ENCODE results near the gene TADA2B. TPM values are rescaled to one million over a fixed set of nuclear protein-coding genes. Genes with fewer than 3 reads are reported as not detected.

Gene TADA2B
- total and polyA plus RNA-seq, 10 of the 15 experiments (the other 5 are each of a cell fraction or from before 2014, with no cell fraction given): 0.66 to 12.0 (median 5.6) TPM

DNA sequence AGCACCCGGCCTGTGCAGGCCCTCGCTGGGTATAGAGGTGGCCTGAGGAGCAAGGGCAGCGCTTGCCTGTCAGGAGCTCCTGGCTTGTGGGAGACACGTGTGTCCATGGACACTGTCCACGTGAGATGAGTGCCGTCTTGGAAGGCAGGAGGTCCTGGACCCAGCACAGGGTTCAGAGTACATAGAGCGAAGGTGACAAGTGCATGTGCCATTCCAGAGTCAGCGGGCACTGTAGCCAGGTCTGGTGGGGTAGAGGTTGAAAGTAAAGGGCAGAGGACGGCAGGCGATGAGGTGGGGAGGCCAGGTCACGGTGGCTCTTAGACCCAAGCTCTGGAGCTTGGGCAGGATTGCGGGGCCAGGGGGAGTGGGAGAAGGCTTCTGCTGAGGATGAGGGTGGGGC lies 28.4 kb upstream of the TADA2B start:
- no peak for DNase-seq (ENCODE audit: low read depth, low spot score)
- BruUV-seq (replicated peaks): no TSS peak
- intact Hi-C loops (cut with micrococcal nuclease; ENCODE audit: unreplicated experiment) (no loop called here), in situ Hi-C loops (cut with MboI) (no loop called here)
- H3K36me3 ChIP-seq (ENCODE audit: control insufficient read depth in 2 of 2, insufficient read depth in 2 of 2, low read length in 1 of 2): peaks cover 26 to 34% of the 10 kb centered on the region in 2 experiments
- TF ChIP-seq NBN (IDR thresholded peaks at IDR 0.05): no peak
- no peak for TF ChIP-seq TCF3 (IDR thresholded peaks at IDR 0.05; ENCODE audit: borderline replicate concordance, insufficient read depth, low read depth, low read length)
- TF ChIP-seq NR2F1 (conservative IDR thresholded peaks at IDR 0.05): no peak
- CTCF ChIA-PET: no interaction called here
- H3K9ac ChIP-seq (ENCODE audit: control insufficient read depth, insufficient read depth, low read length): no peak overlapping the region; the same call in 1 of the 2 replicates
- RAD21 ChIA-PET (ENCODE audit: unreplicated experiment): no interaction called here
- H3K27me3 ChIP-seq (replicated peaks in 1 of 2; ENCODE audit: control insufficient read depth in 2 of 2, insufficient read depth in 2 of 2, low read length in 1 of 2): no peaks in the 10 kb centered on the region
- no peak overlapping the region for H3K4me3 ChIP-seq
- no peaks in the 10 kb centered on the region; the same call in 1 of the 2 replicates for H3K79me2 ChIP-seq (ENCODE audit: control insufficient read depth, insufficient read depth, low read length)
- no peak for ATAC-seq
- POLR2A ChIA-PET: no interaction called here
- 99% methylated on average over 12 of the region's 12 CpGs for WGBS (ENCODE audit: insufficient coverage, insufficient replicate concordance, low lambda C conversion rate, missing lambda C conversion rate)
- no peaks in the 10 kb centered on the region; the same call in 1 of the 3 replicates for H3K9me3 ChIP-seq (replicated peaks; ENCODE audit: control insufficient read depth, insufficient read depth, low read length)
- no peak overlapping the region for H2AFZ ChIP-seq (ENCODE audit: control insufficient read depth, low read depth, low read length)
- H4K20me1 ChIP-seq (ENCODE audit: control insufficient read depth, insufficient read depth): no peaks in the 10 kb centered on the region
- H3K4me2 ChIP-seq (ENCODE audit: control insufficient read depth, insufficient read depth): no peak overlapping the region
- peak overlapping the region; percentile 85 for H3K27ac ChIP-seq (ENCODE audit: control insufficient read depth, insufficient read depth)
- FAIRE-seq: no peak
- H3K4me1 ChIP-seq (ENCODE audit: control insufficient read depth, insufficient read depth, low read length): peaks cover 17% of the 10 kb centered on the region
- SMC1A ChIA-PET (ENCODE audit: uncharacterized antibody, unreplicated experiment): no interaction called here

GRCh38 chr4:7015383-7016035 lies 27.7 kb upstream of the TADA2B start:
- BruUV-seq (replicated peaks): no TSS peak
- ATAC-seq (no peak), FAIRE-seq (no peak), DNase-seq (ENCODE audit: low read depth, low spot score) (no peak)
- 84% methylated on average over 12 of the region's 12 CpGs for WGBS (ENCODE audit: insufficient coverage, insufficient replicate concordance, low lambda C conversion rate, missing lambda C conversion rate)
- no peak overlapping the region for H3K4me2 ChIP-seq (ENCODE audit: control insufficient read depth, insufficient read depth)
- H2AFZ ChIP-seq (ENCODE audit: control insufficient read depth, low read depth, low read length): no peak overlapping the region
- no peaks in the 10 kb centered on the region; the same call in 1 of the 2 replicates for H3K79me2 ChIP-seq (ENCODE audit: control insufficient read depth, insufficient read depth, low read length)
- no peak for TF ChIP-seq SMAD5 (IDR thresholded peaks at IDR 0.05; ENCODE audit: low read depth)
- no peak for TF ChIP-seq ZBED1 (IDR thresholded peaks at IDR 0.05; ENCODE audit: borderline replicate concordance)
- no peak for TF ChIP-seq TBL1XR1 (IDR thresholded peaks at IDR 0.05; ENCODE audit: low read depth, low read length)
- H3K4me3 ChIP-seq: no peak overlapping the region
- POLR2A ChIA-PET: interaction anchor here (0.5 to 1.2 kb wide), 2 partner anchors 29 to 51 kb away, joined by 3 read pairs; no protein-coding TSS in a partner anchor
- RAD21 ChIA-PET (ENCODE audit: unreplicated experiment): no interaction called here
- no peak overlapping the region for H3K9ac ChIP-seq (ENCODE audit: control insufficient read depth, insufficient read depth, low read length)
- no peaks in the 10 kb centered on the region for H4K20me1 ChIP-seq (ENCODE audit: control insufficient read depth, insufficient read depth)
- H3K36me3 ChIP-seq (ENCODE audit: control insufficient read depth in 2 of 2, insufficient read depth in 2 of 2, low read length in 1 of 2): peaks cover 26 to 30% of the 10 kb centered on the region in 2 experiments
- peak overlapping the region; percentile 14; the same call in 1 of the 2 replicates for H3K27ac ChIP-seq (ENCODE audit: control insufficient read depth, insufficient read depth)
- H3K27me3 ChIP-seq (replicated peaks in 1 of 2; ENCODE audit: control insufficient read depth in 2 of 2, insufficient read depth in 2 of 2, low read length in 1 of 2): no peaks in the 10 kb centered on the region
- H3K4me1 ChIP-seq (ENCODE audit: control insufficient read depth, insufficient read depth, low read length): peaks cover 17% of the 10 kb centered on the region
- in situ Hi-C loops (cut with MboI) (no loop called here), intact Hi-C loops (cut with micrococcal nuclease; ENCODE audit: unreplicated experiment) (no loop called here)
- CTCF ChIA-PET: no interaction called here
- no peaks in the 10 kb centered on the region; the same call in 1 of the 3 replicates for H3K9me3 ChIP-seq (replicated peaks; ENCODE audit: control insufficient read depth, insufficient read depth, low read length)
- SMC1A ChIA-PET (ENCODE audit: uncharacterized antibody, unreplicated experiment): interaction anchor here (1.0 kb wide), 1 partner anchor 30 kb away, joined by 3 read pairs; no protein-coding TSS in a partner anchor

Measured in GM12878 (cell line).